RPMI8226 (cell line): ENCODE data around the gene TTC34.

Source experiments
- DNase-seq: peaks from one replicate; pipeline ENCODE4 v3.0.0-alpha.2; 2015

The TTC34 gene

DNA sequence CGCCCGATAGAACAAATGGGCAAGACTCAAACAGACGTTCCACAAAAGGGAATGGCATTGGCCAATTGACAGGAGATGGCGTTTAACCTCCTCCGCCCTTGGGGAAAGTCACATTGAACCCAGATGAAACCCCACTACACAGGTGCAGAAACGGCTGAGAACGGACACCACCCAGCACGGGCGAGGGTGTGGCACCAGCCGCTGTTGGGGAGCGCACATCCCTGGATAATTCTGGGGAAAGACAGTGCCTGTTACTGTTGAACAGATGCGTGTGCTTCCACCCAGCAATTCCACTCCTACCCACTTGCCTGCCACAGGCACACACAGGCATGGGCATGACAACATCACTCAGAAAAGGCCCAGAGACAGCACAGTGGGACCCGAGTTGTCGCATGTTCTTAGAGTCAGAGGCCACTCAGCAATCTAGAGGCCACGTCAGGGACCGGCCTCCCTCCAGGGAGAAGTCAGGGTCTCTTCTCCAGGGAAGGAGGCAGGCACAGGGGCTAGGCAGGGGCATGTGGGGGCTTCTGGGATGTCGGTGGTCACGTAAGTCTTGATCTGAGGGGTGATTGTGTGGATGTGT lies 199.7 kb downstream of the TTC34 start:
- no peak for DNase-seq

DNA sequence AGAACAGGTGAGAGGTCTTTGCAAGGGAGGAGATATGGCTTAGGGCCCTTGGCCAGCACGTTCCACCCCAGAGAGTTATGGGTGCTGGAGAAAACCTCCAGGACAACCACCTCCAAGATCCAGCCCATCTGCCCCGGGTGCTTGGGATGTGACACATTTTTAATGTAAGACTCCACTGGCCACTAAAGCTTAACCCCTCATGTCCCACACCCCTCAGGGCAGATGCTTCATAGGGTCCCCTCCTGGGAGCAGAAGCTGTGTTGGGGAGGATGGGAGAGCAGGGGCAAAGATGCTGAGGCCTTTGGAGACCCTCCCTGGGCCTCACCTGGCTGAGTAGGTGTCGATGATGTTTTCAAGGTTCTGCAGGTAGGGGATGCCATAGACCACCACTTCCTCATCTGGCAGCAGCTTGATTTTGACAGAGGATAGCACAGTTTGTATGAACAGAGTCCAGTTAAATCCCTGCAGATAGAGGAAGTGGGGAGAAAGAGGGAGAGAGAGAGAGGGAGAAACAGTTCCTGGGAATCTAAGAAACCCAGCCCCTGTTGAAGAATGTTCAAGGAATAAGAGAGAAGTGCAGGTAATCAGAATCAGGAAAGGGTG lies 203.1 kb downstream of the TTC34 start:
- DNase-seq: no peak

DNA sequence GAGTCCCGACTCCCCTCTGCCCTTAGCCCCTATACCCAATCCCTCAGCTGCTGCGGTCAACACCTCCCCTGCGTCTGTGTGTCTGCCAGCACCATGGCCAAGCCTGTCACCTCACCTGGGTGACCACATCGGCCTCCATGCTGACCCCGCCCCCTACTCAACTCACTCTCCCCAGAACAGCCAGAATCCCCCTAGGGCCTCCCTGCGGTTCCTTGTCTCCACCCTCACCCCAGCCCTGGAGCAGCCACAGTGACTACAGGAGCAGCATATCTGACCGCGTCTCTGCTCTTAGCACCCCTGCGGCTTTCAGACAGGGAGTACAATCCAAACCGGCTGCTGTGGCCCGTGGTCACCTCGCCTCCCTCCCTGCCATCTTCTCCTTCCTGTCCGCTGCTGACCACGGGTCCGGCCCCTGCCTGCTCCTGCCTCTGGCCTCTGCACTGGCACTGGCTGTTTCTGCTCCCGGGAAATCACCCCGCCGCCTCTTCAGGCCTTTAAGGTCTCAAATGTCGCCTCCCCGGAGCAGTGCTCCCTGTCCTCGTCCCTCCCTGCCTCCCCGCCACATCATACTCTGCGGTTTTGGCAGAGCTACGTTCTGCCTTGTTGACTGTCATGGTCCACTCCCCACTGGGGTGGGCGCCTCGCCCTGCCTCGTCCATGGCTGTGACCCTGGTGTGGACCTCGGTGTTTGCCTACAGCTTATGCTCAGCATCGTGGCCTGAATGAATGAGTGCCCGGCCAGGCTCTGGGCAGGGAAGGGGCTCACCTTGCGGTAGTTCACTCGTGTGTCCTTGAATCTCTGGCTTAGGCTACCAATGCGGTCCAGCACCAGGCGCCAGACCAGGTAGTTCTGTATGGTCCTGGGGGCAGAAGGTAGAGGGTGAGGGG lies 203.8 kb downstream of the TTC34 start:
- DNase-seq: no peak

DNA sequence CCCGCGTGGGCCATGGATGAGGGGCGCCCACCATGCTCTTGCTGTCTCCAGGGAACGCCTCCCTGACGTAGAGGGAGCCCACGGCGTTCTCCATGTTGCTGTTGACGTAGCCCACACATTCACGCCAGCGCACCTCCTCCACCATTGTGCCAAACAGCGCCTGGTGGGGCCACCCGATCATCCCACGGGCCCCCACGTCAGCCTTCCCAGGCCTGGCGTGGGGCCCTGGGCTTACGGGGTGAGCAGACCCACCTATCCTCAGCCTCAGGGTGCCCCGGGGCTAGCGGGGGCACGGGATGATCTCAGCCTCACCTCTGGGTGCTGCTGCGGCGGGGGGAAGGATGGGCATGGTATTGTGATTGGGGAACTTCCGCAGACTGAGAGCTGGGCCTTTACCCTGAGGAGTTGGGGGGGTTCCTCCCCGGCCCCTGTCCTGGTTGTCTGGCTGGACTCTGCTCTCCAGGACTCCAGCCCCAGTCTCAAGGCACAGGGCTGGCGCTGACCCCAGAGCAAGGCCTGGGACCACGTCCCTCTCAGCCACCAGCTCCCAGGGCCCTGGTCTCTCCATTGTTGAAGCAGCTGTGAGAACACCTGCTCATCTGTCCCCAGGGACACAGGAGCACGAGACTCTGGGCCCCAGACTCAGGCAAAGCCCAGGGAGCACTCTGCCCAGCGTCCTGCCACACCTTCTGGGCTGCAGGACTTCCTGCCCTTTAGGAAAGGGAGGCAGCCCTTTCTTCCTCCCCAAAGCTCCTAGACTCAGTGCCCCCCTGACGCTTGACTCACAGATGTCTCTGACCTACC lies 204.8 kb downstream of the TTC34 start:
- DNase-seq: no peak

DNA sequence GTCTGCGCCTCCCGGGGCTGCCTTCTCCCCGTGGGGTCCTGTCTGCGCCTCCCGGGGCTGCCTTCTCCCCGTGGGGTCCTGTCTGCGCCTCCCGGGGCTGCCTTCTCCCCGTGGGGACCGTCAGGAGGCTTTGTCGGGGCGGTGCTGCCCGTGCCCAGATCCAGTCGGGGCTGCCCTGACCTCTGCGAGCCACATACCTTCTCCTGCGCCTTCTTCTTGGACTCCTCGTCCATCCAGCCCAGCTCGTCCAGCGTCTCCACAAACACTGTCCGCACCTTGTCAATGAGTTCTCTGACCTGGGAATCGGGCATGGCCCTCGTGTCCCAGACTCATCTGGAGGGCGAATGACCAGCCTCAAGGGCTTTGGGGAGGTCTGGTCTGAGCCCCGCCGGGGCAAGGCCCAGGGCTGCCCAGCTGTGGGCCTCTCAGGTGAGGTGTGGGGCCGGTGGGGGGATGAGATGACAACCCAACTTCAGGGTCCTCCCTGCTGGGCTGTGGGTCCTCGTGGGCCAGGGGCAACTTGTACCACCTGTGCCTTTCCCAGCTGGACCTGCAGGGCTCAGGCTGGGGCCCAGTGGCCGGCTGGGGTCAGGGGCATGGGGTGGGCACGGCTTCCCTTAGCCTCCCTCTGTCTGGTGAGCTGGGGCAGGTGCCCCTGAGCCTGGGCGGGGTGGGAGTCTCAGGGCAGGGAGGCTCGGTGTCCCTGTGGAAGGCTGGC lies 205.5 kb downstream of the TTC34 start:
- no peak for DNase-seq

DNA sequence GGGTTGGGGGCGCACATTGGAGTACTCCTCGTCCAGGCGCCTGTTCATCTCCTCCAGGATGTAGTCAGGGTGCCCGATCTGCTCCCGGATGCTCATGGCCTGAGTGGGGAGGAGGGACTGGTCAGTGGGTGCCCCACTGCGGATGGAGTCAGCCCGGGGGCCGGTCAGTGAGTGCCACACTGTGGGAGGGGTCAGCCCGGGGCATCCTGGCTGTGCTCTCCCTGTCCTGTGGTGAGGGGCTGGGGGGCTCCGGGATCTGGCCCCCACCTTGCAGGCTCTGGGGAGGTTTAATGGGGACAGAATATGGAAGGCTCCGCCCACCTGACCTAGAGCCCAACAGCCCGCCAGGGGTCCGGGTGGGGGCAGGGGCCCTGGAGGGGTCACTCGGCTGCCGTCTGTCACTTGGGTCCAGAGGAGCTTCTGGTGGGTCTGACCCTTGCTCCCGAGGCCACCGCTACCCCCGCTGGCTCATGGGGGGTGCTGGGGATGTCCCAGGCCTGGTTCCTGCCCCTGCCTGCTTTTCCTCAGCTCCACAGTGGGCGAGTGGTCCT lies 206.2 kb downstream of the TTC34 start:
- DNase-seq: no peak

DNA sequence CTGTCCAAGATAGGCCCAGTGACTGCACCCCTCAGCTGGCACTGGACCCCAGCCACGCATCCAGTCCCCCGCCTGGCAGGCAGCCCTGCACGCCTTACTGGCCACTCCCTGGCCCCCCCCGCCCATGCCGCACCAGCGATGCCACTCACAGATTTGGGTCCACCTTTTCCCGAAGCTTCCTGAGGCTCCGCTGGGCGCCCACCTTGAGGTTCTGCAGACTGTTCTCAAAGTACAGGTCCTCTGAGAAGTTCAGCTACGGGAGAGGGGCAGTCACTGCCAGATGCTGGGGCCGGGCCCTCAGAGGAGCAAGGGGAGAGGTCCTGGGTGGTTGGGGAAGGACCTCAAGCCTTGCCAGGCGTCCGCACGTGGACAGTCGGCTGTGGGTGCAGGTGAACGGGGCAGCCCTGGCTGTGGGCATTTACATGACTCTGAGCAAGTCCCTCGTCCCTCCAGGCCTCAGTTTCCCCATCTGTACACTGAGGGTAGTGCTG lies 206.8 kb downstream of the TTC34 start:
- DNase-seq: no peak

DNA sequence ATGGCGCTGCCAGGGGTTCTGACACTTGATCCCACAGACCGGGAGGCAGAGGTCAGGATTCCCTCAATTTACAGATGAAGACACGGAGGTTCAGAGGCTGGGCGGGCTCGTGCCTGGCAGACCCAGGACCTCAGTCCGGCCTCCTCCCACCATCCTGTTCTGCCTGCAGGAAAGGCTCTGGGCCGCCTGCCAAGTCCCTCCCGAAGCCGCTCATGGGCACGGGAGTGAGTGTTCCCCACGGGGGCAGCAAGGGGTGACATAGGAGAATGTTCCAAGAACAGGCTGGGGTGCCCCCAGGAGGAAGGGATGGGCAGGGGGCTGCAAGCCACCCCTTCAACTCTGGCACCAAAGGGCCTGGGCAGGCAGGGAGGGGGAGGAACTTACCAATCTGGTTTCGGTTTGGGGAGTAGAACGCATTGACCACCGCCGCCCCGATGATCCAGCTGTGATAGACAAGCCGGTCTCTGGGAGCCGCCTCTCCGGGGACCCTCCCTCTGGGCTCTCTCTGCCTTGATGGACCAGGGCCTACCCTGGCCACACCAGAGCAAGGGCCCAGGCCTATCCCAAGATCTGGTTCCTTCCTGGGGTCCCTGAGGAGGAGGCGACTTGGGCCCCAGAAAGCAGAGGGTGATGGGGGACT lies 207.4 kb downstream of the TTC34 start:
- DNase-seq: peak; percentile 40

DNA sequence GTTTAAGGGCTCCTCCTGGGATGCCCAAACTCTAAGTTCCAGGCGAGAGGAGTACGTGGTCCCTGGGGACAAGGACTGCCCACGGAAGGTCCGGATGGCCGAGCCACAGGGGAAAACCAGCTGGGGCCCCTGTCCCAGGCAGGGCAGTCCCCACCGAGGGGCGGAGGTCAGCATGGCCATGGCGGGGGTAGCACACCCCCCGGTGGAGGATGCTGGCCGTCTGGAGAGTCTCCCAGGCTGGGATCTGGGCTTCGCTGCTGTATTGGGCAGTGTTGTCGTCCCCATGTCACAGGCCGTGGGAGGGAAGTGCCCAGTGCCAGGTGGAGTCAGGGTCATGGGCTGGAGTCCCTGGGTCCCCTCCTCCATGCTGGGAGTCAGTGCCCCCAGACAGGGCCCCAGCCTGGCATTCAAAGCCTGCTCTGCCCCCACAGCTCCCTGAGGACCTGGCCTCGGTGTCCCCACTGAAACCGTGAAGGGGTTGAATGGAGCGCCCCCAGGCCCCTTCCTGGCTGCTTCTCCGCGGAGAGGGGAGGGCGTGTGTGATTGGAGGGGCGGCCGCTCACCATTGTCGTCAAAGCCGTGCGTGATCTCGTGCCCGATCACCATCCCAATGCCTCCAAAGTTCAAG lies 208.1 kb downstream of the TTC34 start:
- no peak for DNase-seq

DNA sequence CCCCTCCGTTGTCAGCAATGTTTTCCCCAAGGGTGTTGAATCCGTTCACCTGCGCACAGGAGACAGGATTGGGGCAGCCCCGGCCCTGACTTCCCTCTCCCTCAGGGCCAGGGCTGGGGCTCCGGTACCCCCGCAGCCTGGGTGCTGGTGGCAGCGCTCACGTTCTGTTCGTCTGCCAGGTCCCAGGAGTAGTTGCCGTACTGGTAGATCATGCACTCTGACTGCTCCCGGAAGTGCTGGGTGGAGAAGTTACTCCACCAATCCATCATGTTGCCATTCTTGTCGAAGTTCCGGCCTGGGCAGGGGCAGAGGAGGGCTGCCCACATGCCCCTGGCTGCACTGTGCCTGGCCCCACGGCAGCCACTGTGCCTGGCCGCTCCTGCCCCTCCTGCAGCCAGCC lies 208.8 kb downstream of the TTC34 start:
- DNase-seq: no peak

DNA sequence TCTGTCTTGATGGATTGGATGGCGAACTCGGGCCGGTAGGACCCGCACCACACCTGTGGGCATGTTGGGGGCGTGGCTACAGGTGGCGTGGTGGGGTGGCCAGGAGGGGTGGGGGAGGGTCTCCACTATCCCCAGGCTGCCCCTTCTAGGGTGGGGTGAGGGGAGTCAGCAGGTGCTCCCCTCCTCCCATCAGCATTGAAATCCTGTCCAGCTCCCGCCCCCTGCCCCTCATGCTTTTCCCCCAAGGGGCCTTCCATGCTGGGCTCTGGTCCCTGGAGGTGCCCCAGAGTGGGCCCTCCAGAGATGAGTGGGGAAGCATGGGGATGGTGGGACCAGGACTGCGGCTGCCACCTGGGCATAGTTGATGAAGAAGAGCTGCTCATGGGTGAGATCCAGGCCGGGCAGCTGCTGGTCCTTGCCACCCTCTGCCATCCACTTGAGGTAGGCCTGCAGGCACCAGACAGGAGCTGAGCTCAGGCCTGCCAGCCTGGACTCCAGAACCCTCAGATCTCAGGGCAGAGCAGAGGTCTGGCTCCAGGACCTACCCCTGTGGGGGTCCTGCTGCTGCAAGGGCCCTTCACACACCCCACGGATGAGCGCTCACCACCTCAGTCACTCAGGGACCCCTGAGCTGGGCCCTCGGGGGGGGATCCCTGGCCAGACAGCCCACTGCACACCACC lies 209.8 kb downstream of the TTC34 start:
- DNase-seq: no peak

DNA sequence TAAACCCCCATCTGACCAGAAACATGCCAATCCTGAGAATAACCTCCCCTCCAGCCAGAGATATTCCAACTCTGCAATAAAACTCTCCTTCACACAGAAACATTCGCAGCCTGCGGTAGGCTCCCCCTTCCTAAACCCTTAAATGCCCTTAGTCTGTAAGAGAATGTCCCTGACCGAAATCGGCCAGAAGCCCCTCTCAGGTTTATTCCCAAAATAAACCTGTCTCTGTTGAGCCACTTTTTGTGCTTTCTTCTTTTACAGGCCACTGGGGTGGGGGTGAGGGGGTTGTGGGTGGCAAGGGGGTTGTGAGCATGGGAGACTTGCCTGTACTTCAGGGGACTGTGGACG lies 210.3 kb downstream of the TTC34 start:
- DNase-seq: no peak

DNA sequence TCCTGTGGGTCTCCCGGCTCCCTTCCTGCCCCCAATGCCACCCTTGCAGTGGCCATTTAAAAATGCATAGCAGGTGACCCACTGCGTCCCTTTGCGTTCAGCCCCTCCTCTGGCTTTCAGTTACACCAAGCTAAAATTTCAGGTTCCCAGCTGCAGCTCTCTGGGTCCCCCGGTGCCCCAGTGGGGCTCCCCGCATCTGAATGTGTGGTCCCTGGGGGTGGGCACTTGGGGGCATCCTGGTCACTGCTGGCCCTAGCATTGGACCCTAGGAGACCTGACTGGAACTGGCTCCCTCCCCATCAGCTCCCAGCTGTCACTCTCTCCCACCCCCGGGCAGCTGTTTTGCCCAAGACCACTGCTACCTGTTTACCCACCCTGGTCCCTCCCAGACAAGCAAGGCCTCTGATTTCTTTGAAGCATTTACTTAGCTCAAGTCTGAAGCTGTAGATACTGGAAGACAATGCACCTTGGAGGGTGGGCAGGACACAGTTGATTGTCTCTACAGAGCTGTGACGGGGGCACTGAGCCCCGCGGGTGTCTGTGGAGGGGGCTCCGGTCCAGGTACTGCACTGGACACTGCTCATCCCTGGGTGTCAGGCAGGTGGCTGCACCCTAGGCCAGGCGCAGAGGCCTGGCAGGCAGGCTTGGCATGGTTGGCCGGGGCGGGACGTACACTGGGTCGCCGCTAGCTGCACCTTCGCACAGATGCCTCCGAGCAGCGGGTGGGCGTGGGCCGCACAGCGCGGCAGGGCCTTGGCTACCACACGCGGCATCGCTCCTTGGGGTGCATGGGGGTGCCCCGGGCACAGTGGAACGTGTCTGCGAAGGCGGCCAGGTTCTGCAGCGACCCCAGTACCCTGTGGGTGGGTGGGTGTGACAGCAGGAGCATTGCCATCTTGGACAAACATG lies 211.0 kb downstream of the TTC34 start:
- DNase-seq: no peak

DNA sequence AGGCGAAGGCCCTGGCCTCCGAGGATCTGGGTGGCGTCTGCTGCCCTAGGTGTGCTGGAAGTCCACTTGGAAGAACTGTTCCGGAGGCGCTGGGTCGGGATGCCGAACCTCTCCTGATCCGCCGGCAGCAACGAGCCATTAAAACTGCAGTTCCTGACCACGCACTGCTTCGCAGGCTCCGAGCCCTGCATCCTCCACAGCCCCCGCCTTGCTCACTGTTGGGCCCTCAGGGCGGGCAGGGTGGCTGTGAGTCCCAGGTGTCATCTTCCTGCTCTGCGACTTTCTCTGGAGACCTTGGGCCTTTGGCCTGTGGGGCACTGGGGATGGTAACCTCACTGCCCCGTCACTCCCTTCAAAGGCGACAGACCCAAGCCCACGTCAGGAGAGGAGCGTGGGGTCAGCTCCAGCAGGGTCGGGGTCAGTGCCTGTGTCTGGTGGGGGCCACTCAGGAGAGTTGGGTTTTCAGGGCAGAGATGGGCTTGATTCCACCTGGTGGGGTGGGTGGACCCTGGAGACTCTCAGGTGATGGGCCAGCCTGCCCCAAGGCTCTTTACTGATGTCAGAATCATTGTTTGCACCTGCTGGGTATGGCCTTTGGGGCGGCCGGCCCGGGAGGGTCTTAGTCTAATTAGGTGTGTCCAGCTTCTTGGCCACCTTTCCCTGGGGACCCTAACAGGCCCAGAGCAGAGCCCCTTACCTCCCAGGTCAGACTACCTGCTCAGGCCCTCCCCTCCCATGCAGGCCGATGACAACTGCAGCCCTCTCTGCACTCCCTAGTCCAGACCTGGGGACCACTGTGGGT lies 211.9 kb downstream of the TTC34 start:
- DNase-seq: no peak

DNA sequence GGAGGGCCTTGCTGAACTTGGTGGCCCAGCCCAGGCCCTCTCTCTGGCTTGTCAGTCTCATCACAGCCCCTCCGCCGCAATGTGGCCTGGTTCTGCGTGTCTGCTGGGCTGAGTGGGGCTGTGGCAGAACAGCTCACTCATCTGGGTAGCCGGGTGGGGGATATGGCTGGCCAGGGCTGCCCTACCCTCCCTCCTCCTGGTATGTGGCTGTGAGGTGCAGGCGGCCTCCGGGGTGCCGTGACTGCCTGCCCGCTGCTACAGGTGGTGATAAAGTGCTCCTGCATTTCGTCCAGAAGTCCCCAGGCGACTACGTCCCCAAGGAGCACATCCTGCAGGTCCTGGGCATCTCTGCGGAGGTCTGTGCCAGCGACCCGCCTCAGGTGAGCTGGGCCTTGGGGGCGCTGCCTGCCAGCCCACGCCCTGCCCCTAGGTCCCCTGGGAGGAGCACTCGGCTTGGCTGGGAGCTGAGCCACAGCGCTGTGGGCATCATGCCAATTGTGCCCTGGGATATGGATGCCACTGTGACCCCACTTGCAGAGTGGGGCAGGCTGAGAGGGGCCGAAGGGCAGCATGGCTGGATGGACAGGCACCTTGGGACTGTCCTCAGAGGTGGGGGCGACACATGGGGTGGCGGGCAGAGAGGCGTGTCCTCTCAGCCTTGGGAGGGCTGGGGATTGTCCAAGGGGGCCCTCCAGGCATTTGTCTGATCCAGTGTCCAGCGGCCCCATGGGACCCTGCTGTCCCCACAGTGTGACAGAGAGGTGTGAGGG lies 212.6 kb downstream of the TTC34 start:
- no peak for DNase-seq

DNA sequence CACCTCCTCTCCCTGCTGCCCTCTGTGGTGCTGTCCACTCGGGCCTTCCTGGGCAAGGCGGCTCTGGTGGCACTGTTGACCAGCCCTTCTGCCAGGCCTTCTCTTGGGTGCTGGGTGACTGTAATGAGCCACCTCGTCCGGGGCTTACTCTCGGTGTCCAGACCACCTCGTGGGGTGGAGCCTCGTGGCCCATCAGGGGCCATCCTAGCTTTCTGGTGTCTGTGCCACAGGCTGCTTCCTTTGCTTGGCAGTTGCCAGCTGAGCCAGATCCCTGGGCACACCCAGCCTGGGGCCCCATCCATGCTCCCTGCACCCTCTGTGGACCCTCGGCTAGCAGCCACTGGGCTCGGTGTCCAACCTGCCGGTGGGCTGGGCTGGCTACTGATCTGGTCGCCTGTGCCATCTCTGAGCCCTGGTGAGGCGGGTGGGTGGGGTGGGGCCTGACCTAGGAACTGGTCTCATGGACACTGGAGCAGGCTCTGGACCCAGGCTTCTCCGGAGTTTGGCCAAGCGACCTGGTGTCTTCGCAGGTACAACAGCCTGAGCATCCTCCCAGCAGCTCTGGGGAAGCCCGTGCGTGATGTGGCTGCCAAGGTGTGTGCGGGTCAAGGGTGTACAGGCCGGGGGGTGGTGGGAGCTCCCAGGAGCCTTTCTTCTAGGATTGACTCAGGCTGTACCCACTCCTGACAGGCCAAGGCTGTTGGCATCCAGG lies 213.5 kb downstream of the TTC34 start:
- no peak for DNase-seq
